OCI-LY7 (cell line): ENCODE results near the gene NTM.

Experiments used
- EZH2phosphoT487 ChIP-seq: fragments of 200-600 bp; sonication (generic); IDR thresholded peaks from 2 replicates; pipeline ENCODE4 v1.6.1; 2018; ENCODE audit warnings: low read depth, borderline replicate concordance, mild to moderate bottlenecking, mixed run types, antibody characterized with exemption, low read length, moderate library complexity, mixed read lengths
- TF ChIP-seq, protein P1 (sequence below): fragments of 200-600 bp; sonication (generic); conservative IDR thresholded peaks from 2 replicates; pipeline ENCODE4 v1.5.1; 2014; ENCODE audit warnings: mild to moderate bottlenecking, antibody characterized with exemption, low read length, moderate library complexity, mixed read lengths

- TF ChIP-seq, protein P1, sequence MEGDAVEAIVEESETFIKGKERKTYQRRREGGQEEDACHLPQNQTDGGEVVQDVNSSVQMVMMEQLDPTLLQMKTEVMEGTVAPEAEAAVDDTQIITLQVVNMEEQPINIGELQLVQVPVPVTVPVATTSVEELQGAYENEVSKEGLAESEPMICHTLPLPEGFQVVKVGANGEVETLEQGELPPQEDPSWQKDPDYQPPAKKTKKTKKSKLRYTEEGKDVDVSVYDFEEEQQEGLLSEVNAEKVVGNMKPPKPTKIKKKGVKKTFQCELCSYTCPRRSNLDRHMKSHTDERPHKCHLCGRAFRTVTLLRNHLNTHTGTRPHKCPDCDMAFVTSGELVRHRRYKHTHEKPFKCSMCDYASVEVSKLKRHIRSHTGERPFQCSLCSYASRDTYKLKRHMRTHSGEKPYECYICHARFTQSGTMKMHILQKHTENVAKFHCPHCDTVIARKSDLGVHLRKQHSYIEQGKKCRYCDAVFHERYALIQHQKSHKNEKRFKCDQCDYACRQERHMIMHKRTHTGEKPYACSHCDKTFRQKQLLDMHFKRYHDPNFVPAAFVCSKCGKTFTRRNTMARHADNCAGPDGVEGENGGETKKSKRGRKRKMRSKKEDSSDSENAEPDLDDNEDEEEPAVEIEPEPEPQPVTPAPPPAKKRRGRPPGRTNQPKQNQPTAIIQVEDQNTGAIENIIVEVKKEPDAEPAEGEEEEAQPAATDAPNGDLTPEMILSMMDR: no peak
- TF ChIP-seq EZH2phosphoT487: no peak
These were observed 606.8 kb downstream of the NTM start for GRCh38 chr11:131977231-131977630.
